Measurements from ENCODE around the gene SRGAP3.
A peak's percentile ranks its signal among the peaks of the same experiment; 100 is the strongest.

Gene SRGAP3

DNA sequence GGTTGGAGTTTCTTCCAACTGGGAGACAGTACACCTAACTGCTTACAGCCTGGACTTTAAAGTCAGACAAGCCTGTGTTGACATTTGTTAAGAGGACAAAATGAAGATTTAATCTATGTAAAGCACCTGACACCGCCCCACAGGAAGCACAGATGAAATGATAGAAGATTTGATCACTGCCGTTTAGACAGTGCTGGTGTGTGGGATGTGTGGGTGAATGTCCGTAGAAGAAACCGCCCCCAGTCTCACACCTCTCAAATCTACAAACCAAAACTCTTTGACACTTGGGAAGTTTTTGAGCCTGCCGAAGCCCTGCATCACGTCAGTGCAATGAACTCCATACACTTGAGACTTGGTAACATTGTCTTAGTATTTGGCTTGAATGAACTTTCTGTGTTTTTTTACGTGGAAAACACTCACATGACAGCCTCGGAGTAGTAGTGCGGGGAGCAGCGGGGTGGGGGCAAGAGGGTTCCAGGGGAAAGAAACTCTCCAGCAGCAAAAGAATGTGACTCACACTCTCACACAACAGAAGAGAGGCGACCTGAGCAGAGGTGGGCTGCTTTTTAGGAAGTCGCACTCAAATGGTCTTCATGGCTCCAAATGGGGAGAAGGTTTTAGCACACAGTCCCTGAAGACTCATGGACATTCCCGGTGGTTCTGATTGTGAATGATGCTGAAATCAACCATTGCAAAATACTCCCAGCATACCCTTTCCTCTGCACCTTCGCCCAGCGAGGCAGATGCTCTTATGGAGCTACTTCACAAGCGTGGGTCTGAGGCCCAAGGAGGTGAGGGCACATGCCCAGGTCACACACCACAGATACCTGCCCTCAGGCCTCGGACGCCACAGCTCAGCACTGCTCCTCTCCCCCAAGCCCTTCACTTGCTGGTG lies 79.2 kb downstream of the SRGAP3 start:
- DNase-seq: peak; percentile 54

DNA sequence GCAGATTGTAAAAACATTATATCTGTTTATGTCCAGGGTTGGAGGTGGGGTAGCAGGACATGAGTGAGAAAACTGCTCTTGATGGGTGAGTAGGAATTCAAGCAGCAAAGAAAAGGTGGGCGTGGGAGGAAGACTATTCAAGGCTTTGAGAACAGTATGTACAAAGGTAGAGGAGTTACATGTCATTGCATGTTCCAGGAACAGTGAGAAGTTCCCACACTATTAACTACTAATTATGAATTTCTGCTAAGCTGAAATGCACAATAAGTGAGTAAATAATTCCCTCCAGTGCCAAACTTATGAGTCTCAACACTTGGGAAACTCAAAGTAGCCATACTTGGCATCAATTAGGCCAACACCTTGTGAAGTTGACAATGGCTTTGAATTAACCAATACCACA lies 80.1 kb downstream of the SRGAP3 start:
- DNase-seq: no peak

DNA sequence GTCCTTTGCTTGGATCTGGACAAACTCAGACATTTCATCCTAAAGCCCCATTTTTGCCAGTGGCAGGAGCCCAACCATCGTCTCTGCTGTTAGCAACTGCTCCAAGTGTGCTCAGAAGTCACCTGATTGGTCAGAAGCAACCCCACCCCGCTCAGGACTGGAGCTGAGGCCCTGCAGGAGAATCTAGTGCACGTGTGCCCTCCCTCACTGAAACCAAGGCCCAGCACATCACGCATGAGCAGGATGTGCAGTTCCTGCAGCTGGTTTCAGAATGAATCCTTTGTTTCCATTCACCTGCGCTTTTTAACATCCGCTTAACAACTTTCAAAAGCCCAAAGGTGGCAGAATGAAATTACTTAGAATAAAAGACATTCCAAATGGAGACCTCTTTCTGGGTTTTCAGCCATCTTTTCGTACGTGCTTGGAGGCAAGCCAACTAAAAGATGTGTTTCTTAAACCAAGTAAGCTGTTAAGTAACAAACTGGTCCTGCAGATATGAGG lies 81.2 kb downstream of the SRGAP3 start:
- DNase-seq: no peak

DNA sequence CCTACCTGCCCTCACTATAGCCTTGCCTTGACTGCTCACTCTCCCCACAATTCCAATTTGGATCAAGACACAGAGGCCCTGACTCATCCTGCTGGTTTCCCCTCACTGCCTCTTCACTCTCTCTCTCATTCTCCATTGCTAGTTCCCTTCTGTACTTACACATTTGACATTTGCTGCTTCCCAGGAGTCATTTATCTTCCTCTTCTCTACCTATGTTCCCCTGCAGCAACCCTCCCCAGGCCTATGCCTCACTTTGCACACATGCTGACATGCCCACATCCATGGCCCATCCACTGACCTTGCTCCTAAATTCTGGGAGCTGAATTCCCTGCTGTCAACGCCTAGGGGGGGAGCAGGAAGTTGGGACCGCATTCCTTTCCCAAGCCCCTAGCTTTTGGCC lies 82.2 kb downstream of the SRGAP3 start:
- no peak for DNase-seq

DNA sequence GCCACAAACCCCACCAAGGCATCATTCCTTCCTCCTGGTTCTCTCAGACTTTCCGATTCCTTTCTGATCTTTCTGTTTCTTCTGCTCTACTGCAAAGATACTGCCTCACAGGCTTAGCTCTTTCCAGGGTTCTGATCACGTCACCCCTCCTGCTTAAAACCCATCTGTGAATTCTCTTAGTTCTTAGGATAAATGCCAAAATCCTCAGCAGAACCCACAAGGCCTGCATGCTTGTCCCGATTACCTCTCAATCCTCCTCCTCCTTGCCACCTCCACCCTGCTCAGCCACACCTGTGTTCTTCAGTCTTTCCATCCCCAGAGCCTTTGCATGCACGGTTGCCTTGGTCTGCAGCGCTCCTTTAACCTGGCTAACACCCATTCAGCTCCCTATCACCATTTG lies 84.0 kb downstream of the SRGAP3 start:
- DNase-seq: no peak

DNA sequence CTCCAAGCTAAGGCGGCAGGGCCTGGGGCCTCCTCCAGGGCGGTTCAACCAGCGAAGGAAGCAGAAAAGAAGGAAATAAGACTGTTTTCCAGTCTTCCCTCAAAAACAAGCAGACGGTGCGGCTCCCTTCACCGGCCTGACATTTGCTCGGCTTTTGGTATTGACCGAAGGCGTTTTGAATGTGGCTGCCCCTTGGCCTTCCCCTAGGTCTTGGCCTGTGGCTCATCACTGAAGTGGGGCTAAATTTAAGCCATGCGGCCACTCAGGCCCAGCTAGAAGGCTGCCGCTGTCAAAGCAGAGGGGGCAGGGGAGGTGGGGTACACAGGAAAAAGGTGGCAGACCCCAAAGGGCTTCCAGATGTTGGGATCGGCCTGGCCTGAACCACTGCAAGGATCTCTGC lies 86.2 kb downstream of the SRGAP3 start:
- no peak for DNase-seq

DNA sequence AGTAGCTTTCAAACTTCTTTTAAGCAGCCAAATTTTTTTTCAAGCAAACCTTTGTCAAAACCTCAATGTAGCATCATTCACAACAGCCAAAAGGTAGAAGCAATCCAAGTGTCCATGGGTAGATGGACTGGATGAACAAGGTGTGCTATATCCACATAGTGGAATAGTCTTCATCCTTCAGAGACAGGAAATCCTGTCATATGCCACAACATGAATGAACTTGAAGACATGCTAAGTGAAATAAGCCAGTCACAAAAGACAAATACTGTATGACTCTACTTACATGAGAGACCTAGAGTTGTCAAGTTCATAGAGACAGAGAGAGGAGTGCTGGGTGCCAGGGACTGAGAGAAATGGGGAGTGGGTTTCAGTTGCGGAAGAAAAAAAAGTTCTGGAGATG lies 87.6 kb downstream of the SRGAP3 start:
- no peak for DNase-seq

DNA sequence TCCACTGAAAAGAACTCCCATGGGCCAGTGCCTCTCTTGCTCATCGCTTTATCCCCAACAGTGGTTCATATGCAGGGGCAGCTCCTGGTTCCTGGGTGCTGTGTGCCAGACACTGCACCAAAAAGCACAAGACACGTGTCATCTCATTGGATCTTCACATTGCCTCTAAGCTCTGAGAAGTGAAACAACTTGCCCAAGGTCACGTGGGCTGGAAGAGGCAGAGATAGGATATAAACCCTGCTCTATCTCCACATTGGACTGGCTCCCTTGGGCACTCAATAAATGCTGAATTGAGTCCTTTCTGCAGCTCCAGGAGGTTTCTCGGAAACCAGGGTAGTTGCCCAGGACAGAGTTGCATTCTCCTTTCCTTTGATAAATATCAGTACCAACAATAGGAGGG lies 88.1 kb downstream of the SRGAP3 start:
- DNase-seq: no peak

DNA sequence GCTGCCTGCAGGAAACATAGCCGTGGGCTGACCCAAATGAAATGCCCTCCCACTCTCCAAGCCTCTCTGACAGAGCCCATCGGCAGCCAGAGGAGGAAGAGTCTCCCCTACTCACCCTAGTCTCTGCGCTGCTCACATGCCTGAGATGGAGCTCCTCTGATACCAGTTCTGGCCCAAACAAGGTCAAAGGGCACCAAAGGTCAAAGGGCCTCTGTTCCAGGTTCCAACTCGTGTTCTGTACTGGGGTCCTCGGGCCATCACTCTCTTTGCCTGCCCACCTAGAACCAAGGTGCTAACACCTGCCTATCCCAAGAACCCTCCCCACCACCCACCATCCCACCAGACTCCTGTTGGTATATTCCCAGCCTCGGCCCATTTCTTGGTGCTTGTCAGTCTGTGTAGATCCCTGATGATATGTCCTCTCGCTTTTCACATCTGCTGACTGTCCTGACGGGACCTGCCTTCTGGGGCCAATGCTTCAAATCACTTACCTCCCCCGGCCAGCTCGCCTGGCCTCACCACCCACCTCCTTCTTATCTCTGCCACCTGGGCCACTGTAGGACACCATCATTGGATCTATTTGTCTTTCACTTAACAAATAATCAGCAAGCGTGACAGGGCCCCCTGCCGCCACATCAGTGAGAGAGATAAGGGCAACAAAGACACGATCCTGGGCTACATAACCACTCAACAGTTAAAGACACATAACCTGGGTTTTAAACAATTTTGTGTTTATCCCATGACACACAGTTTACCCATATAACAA lies 90.4 kb downstream of the SRGAP3 start:
- no peak for DNase-seq

DNA sequence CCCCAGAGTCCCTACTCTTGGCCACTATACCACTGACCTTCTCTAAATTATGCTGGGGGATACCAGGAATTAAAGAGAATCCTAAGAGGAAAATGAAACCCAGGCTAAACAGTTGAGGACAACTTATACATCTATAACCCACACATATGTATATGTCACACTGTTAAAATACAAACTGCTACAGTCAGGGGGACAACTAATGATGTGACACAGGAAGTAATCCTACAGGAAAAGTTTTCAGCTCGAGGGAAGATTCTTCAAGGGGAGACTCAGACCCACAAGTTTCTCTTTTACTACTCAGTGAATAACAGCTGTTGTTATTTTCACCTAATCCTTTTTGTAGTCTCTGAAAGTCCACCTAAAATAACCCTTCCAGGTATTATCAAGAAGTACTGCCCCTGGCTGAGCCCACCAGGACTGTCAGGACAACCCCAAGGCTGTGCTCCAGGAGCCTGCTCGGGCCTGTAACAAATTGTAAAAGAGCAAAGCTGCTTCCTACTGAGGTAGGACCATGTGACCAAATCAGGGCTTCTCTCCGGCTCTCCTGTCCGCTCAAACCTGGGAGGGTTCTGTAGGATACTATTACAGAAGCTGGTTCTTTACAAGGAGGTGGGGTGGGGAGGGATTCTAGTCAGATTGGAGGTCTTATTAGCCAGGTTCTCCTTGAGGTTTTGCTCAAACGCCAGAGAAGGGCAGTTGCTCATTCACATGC lies 91.6 kb downstream of the SRGAP3 start:
- no peak for DNase-seq

DNA sequence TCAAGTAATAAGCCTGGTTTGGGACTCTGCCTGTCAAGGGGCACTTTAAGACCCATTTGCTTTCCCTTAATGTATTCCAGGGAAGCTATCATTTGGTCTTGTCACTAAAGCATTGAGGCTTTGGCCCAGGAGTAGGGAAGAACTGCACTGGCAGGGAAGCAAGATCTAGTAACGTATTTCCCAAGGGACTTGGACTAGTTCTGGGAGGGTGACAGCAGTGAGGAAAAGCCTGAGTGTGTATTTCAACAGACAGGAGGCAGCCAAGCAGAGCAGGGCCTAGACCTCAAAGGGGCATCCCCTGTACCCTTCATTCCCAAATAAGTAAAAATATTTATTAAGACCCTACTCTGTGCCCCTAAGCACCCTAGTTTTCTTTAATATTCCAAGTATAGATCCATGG lies 92.8 kb downstream of the SRGAP3 start:
- no peak for DNase-seq

DNA sequence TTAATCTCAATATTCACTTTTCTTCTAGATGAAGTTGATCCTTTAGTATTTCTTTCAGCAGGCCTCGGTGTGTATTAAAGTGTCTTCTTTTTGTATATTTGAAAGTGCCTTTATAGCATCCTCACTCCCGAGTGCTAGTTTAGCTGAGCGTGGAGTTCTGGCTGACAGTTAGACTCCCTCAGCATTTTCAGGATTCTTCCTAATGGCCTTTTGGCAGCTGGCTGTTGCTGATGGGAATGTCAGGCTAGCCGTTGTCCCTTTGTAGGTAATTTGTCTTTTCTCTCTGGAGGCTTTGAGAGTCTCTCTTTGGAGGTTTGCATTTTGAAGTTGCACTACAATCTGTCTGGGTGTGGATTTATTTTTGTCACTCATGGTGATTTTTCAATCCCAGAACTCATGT lies 94.4 kb downstream of the SRGAP3 start:
- DNase-seq: no peak

DNA sequence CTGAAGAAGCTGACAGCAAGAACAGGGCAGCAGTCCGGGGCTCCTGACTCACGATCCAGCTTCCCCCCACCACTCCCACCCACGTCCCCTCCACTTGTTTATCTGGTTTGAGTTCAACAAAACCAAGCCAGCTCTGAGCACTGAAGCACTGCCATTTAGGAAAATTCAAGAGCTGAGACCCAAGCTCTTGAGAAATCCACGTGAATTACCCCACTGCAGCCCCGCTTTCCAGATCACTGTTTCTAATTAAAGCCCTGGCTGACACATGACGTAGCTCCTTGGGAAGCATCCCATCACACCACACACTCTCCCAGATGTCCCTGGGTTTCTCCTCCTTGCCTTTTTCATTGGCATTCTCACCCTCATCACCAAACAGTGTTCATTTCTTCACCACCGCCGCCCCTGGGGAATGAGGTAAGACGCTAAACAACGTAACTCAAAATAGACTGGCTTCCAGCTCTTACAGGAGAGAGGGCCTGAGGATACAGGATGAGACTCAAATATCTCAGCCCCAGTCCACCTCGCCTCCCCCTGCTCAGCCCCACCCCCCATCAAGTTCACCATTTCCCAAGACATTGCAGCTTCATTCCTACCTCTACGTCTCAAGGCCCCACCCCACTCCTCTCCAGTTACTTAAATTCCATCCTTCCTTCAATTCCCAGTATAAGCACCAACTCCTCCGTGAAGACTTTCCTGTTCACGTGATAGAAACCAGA lies 95.4 kb downstream of the SRGAP3 start:
- no peak for DNase-seq

DNA sequence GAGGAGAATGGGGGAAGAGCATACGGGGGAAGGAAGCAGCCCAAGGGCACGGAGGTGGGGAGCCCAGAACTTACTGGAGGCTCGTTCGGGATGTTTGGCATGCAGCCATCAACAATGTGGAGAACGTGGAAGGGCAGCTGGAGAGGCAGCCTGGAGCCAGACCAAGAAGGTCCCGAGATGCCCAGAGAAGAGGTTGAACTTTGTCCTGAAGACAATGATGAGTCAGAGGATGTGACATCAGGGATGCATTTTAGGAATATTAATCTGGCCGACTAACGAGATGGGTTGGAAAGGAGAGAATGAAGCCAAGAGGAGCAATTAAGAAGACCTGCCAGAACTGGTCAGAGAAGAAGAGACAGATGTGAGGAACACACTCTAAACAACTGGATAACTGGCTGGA lies 98.2 kb downstream of the SRGAP3 start:
- no peak for DNase-seq

DNA sequence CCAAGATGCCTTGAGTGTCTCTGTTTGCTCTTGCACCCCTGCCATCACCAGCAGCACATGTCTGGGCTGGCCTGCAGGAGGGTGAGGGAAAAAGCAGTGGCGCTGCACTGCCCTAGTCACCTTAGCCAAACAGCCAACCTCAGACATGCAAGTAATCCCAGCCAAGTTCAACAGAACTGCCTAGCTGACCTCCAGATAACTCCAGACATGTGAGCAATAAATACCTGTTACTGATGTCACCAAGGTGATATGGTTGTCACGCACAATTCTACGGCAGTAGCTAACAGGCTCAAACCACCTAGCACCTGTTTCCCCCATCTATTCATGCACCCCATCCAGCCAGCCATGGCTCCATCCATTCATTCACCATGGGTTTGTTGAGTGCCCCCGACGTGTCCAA lies 99.9 kb downstream of the SRGAP3 start:
- DNase-seq: no peak

DNA sequence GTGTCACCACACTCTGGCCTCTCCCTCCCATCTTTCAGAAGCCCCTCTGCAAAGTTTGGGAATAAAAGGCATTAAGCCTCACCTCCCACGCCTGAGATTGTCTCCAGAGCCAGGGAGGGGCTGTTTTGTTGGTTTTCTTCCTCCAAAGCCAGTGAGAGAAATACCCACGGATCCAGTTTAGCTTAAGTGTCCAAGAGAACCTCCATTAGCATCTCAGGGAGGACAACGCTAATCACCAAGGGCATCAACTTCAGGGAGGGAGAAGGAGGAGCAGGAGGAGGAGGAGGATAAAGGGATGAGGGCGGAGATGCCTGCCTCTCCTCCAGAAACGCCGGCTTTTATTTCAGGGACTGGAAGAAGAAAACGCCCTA lies 101.6 kb downstream of the SRGAP3 start:
- no peak for DNase-seq

DNA sequence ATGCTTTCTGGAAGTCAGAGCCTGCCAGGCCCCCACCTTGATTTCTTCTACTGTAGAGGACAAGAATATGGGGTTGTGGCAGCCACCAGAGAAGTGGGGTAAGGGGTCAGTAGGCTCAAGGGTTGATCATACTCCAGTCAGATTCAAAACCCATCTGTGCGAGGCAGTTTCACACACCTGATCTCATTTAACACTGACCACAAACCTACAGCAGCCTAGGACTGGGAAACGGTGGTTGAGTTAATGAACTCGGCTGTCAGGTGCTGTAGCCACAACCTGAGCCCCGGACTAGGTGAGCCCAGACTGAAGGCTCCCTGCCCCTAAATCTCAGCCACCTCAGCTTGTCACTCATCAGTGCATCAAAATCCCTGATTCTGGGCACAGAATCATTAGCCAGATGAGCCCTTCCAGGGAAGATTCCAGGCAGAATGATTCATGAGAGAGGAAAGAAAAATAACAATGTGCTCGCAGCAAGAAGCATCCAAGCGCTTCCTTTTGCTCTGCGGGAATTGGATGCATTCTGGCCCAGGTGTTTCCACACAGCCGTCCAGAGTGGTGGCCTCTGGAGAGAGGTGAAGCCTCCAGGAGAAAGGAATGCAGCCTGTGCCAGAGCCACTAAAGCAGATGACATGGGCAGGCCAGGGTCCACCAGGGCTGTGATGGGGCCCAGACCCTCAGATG lies 102.1 kb downstream of the SRGAP3 start:
- DNase-seq: no peak

DNA sequence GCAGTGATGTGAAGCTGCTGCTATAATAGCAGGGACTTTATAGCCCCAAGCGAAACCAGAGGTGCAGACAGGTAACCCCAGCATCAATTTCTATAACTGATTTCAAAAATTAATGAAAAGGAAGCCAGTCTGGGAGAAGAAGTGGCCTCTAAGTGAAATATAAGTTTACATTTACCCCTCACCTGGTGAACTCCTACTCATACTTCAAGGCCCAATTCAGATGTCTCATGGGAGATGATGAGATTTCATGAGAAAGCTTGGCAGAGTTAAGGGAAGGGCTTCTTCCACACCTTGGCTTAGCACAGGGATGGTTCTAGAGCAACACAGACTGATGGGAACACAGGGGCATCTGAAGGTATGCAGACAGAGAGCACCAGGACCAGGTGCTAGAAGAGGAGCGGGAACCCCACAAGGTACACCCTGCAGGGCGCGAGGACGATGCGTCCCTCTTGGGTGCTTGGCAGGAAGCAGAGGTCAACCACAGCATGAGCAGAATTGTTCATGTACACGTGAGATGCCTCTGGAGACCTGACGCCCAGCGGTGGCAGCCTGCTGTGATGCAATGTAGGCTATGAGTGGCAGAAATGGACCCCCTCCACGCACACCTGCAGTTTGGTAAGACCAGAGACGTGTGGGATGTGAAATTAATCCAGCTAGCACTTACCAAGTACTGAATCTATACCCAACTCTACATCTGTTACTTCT lies 102.9 kb downstream of the SRGAP3 start:
- no peak for DNase-seq

DNA sequence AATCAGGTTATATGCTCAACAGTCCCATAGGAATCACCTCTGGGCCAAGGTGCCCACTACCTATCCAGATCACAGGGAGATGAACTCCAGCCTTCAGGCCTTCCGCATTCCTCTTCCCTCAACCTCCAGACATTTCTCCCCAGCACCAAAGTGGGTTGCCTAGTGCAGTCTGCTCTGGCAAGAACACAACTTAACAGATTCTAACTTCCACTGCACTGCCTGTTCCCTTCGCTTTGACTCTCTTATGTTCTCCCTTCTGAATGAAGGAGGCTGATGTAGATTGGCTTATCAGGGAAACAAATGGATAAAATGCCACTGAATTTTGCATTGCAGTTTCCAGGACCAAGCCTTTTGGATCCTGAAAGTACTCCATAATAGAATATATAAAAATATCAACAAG lies 106.3 kb downstream of the SRGAP3 start:
- no peak for DNase-seq

DNA sequence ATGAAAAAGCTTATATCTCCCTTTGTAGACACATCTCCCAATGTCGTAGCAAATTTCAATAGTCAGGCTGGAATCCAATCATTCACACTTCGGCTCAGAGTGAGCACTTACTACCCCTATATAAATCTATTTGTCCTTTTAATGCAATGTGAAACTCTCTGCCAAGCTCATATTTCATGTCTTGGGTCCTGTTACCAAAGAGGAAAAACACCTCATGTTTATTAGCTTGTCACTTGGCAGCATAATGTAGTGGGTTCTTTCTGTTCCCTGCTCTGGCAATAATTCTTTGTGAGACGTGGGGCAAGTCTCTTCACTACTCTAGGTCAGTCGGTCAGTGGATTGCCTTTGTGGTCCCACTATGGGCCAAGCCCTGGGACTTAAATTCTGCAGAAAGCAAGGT lies 107.1 kb downstream of the SRGAP3 start:
- no peak for DNase-seq

DNA sequence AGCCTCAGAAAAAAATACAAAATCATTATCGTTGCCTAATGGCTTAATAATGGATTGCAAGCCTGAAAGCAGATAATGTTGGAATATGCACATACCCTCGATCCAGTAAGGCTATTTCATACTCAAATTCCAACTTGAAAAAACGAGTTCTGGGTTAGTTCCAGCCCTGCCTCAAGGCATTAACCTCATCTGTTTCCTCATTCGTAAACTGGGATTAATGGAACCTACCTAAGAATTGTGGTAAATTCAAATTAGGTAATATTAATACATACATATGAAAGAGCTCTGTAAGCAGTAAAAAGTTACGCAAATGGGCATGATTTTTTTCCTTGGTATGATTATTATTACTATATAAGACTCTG lies 107.5 kb downstream of the SRGAP3 start:
- DNase-seq: no peak

DNA sequence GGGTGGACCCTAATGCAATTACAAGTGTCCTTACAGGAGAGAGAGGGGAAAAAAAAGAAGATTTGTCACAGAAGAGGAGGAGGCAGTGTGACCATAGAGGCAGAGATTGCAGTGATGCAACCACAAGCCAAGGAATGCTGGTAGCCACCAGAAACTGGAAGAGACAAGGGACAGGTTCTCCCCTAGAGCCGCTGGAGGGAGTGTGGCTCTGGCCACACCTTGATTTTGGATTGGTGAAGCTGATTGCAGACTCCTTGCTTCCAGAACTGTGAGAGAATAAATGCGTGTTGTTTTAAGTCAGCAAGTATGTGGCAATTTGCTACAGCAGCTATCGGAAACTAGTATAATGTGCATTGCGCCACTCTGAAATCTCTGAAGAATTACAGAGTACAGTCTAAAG lies 110.1 kb downstream of the SRGAP3 start:
- no peak for DNase-seq
